ENCODE data around the gene ADGRL1. TPM values are rescaled to one million over a fixed set of nuclear protein-coding genes. Genes with fewer than 3 reads are reported as not detected.
"Not testable (repeated sequence)": the region's sequence is repeated elsewhere in the genome, so short reads cannot be mapped to it uniquely, and the experiment has no call there.

Gene ADGRL1
- total RNA-seq, 5 donors from 2014 or later (not counting 1 experiment from before 2014, with no cell fraction given): 19.9 to 31.2 (median 28.0) TPM

- not testable (repeated sequence) for H3K36me3 ChIP-seq (ENCODE audit: control insufficient read depth in 2 of 2, extremely low read depth in 1 of 2, insufficient read depth in 1 of 2, low read length in 1 of 2); H3K9me3 ChIP-seq; H3K4me3 Mint-ChIP-seq; H3K27me3 Mint-ChIP-seq; H3K4me1 ChIP-seq (ENCODE audit: control insufficient read depth in 1 of 2, extremely low read depth in 1 of 2, insufficient read depth in 2 of 2, low read length in 2 of 2); DNase-seq; H3K27ac ChIP-seq (ENCODE audit: low read length); H3K27ac Mint-ChIP-seq; H3K27me3 ChIP-seq (replicated peaks in 1 of 2; ENCODE audit: control insufficient read depth in 2 of 2, extremely low read depth in 1 of 2, insufficient read depth in 2 of 2, low read length in 1 of 2); H3K9me3 Mint-ChIP-seq; ATAC-seq (replicated peaks in 1 of 4); H3K36me3 Mint-ChIP-seq; H3K4me3 ChIP-seq (ENCODE audit: control insufficient read depth in 1 of 2, extremely low read depth in 1 of 2, low read length in 1 of 2)
- peaks cover 11 to 17% (median 12%) of the 10 kb centered on the region in 3 donors for H3K4me1 Mint-ChIP-seq
- ChIA-PET CTCF (interaction anchor here in 1 of 2 donors (0.5 to 0.6 kb wide), 2 partner anchors 175 to 288 kb away, joined by 5 to 6 read pairs; no protein-coding TSS in a partner anchor), POLR2A (interaction anchor here in 1 of 2 donors (0.7 kb wide), 1 partner anchor 14 kb away, joined by 8 read pairs; no protein-coding TSS in a partner anchor)
- 88% methylated on average over 6 of the region's 9 CpGs for WGBS (ENCODE audit: insufficient coverage)
These were observed 19.3 kb downstream of the ADGRL1 start for GRCh38 chr19:14186684-14187083.

- peaks cover 5 to 11% (median 9%) of the 10 kb centered on the region in 3 donors for H3K4me1 Mint-ChIP-seq
- H3K27me3 Mint-ChIP-seq; ATAC-seq (replicated peaks in 1 of 4); CTCF ChIA-PET; H3K4me3 ChIP-seq (ENCODE audit: control insufficient read depth in 1 of 2, extremely low read depth in 1 of 2, low read length in 1 of 2); H3K27ac Mint-ChIP-seq; DNase-seq; H3K27me3 ChIP-seq (replicated peaks in 1 of 2; ENCODE audit: control insufficient read depth in 2 of 2, extremely low read depth in 1 of 2, insufficient read depth in 2 of 2, low read length in 1 of 2); H3K36me3 ChIP-seq (ENCODE audit: control insufficient read depth in 2 of 2, extremely low read depth in 1 of 2, insufficient read depth in 1 of 2, low read length in 1 of 2); H3K4me1 ChIP-seq (ENCODE audit: control insufficient read depth in 1 of 2, extremely low read depth in 1 of 2, insufficient read depth in 2 of 2, low read length in 2 of 2); H3K4me3 Mint-ChIP-seq; POLR2A ChIA-PET; H3K9me3 Mint-ChIP-seq; H3K27ac ChIP-seq (ENCODE audit: low read length); H3K36me3 Mint-ChIP-seq; H3K9me3 ChIP-seq: not testable (repeated sequence)
- WGBS (ENCODE audit: insufficient coverage): no CpG with 5 or more reads among the region's 1 CpG
These were observed 20.3 kb downstream of the ADGRL1 start for GRCh38 chr19:14185691-14186090.

GRCh38 chr19:14185158-14185557, 20.8 kb downstream of the ADGRL1 start:
- H3K27ac Mint-ChIP-seq: peak overlapping the region in 1 of 2 donors; percentile 31

GRCh38 chr19:14183741-14184350, 22.1 kb downstream of the ADGRL1 start:
- ChIA-PET CTCF (interaction anchor here (0.6 to 0.7 kb wide), 2 partner anchors 125 to 267 kb away, joined by 3 to 5 read pairs; no protein-coding TSS in a partner anchor), POLR2A (interaction anchor here in 1 of 2 donors (0.6 kb wide), 1 partner anchor 9 kb away, joined by 4 read pairs; no protein-coding TSS in a partner anchor)
- Histone ChIP-seq H3K36me3 (ENCODE audit: control insufficient read depth in 2 of 2, extremely low read depth in 1 of 2, insufficient read depth in 1 of 2, low read length in 1 of 2) (peaks cover 0 to 7% of the 10 kb centered on the region in 2 donors), H3K27me3 (replicated peaks in 1 of 2; ENCODE audit: control insufficient read depth in 2 of 2, extremely low read depth in 1 of 2, insufficient read depth in 2 of 2, low read length in 1 of 2) (no peaks in the 10 kb centered on the region), H3K27ac (ENCODE audit: low read length) (no peak overlapping the region), H3K9me3 (no peaks in the 10 kb centered on the region), H3K4me3 (ENCODE audit: control insufficient read depth in 1 of 2, extremely low read depth in 1 of 2, low read length in 1 of 2) (no peak overlapping the region), H3K4me1 (ENCODE audit: control insufficient read depth in 1 of 2, extremely low read depth in 1 of 2, insufficient read depth in 2 of 2, low read length in 2 of 2) (no peaks in the 10 kb centered on the region)
- no peak overlapping the region for H3K27ac Mint-ChIP-seq
- H3K27me3 Mint-ChIP-seq: no peaks in the 10 kb centered on the region
- ATAC-seq (replicated peaks in 1 of 4) (no peak), DNase-seq (no peak)
- H3K9me3 Mint-ChIP-seq: no peaks in the 10 kb centered on the region
- no peak overlapping the region for H3K4me3 Mint-ChIP-seq
- H3K36me3 Mint-ChIP-seq: no peaks in the 10 kb centered on the region
- peaks cover 0 to 9% (median 4%) of the 10 kb centered on the region in 3 donors for H3K4me1 Mint-ChIP-seq
- 87% methylated on average over 6 of the region's 14 CpGs for WGBS (ENCODE audit: insufficient coverage)

More at GRCh38 chr19:14185158-14185557, 20.8 kb downstream of the ADGRL1 start:
- Histone ChIP-seq H3K4me3 (ENCODE audit: control insufficient read depth in 1 of 2, extremely low read depth in 1 of 2, low read length in 1 of 2) (no peak overlapping the region), H3K9me3 (no peaks in the 10 kb centered on the region), H3K4me1 (ENCODE audit: control insufficient read depth in 1 of 2, extremely low read depth in 1 of 2, insufficient read depth in 2 of 2, low read length in 2 of 2) (peaks cover 0 to 3% of the 10 kb centered on the region in 2 experiments), H3K27me3 (replicated peaks in 1 of 2; ENCODE audit: control insufficient read depth in 2 of 2, extremely low read depth in 1 of 2, insufficient read depth in 2 of 2, low read length in 1 of 2) (no peaks in the 10 kb centered on the region), H3K27ac (ENCODE audit: low read length) (no peak overlapping the region), H3K36me3 (ENCODE audit: control insufficient read depth in 2 of 2, extremely low read depth in 1 of 2, insufficient read depth in 1 of 2, low read length in 1 of 2) (peaks cover 0 to 7% of the 10 kb centered on the region in 2 donors)
- no peaks in the 10 kb centered on the region for H3K9me3 Mint-ChIP-seq
- peaks cover under 1 to 11% (median 4%) of the 10 kb centered on the region in 3 donors for H3K4me1 Mint-ChIP-seq
- H3K27me3 Mint-ChIP-seq: no peaks in the 10 kb centered on the region
- no peak overlapping the region for H3K4me3 Mint-ChIP-seq
- no peak for ATAC-seq (replicated peaks in 1 of 4)
- no peaks in the 10 kb centered on the region for H3K36me3 Mint-ChIP-seq
- POLR2A ChIA-PET: no interaction called here
- CTCF ChIA-PET: no interaction called here
- 97% methylated on average over 4 of the region's 5 CpGs for whole genome bisulfite sequencing (ENCODE audit: insufficient coverage)
- DNase-seq: no peak

- ChIA-PET POLR2A (no interaction called here), CTCF (interaction anchor here in 1 of 2 donors (0.5 kb wide), 1 partner anchor 111 kb away, joined by 6 read pairs; no protein-coding TSS in a partner anchor)
- no peaks in the 10 kb centered on the region for H3K27me3 ChIP-seq (replicated peaks in 1 of 2; ENCODE audit: control insufficient read depth in 2 of 2, extremely low read depth in 1 of 2, insufficient read depth in 2 of 2, low read length in 1 of 2)
- no peaks in the 10 kb centered on the region for H3K9me3 ChIP-seq
- peaks cover 0 to 6% (median 4%) of the 10 kb centered on the region in 3 donors for H3K4me1 Mint-ChIP-seq
- H3K4me3 ChIP-seq (ENCODE audit: control insufficient read depth in 1 of 2, extremely low read depth in 1 of 2, low read length in 1 of 2): no peak overlapping the region
- no peak overlapping the region for H3K4me3 Mint-ChIP-seq
- H3K27me3 Mint-ChIP-seq: no peaks in the 10 kb centered on the region
- no peak overlapping the region for H3K27ac ChIP-seq (ENCODE audit: low read length)
- DNase-seq: no peak
- no peak overlapping the region for H3K27ac Mint-ChIP-seq
- no peaks in the 10 kb centered on the region for H3K9me3 Mint-ChIP-seq
- H3K4me1 ChIP-seq (ENCODE audit: control insufficient read depth in 1 of 2, extremely low read depth in 1 of 2, insufficient read depth in 2 of 2, low read length in 2 of 2): no peaks in the 10 kb centered on the region
- 87% methylated on average over 3 of the region's 8 CpGs for WGBS (ENCODE audit: insufficient coverage)
- H3K36me3 Mint-ChIP-seq: no peaks in the 10 kb centered on the region
- no peak for ATAC-seq (replicated peaks in 1 of 4)
- peaks cover 0 to 9% of the 10 kb centered on the region in 2 donors for H3K36me3 ChIP-seq (ENCODE audit: control insufficient read depth in 2 of 2, extremely low read depth in 1 of 2, insufficient read depth in 1 of 2, low read length in 1 of 2)
These were observed 23.5 kb downstream of the ADGRL1 start for GRCh38 chr19:14182476-14182875.

- 100% methylated on average over 3 of the region's 6 CpGs for WGBS (ENCODE audit: insufficient coverage)
- no peaks in the 10 kb centered on the region for H3K27me3 Mint-ChIP-seq
- Histone ChIP-seq H3K9me3 (no peaks in the 10 kb centered on the region), H3K27me3 (replicated peaks in 1 of 2; ENCODE audit: control insufficient read depth in 2 of 2, extremely low read depth in 1 of 2, insufficient read depth in 2 of 2, low read length in 1 of 2) (no peaks in the 10 kb centered on the region), H3K36me3 (ENCODE audit: control insufficient read depth in 2 of 2, extremely low read depth in 1 of 2, insufficient read depth in 1 of 2, low read length in 1 of 2) (peaks cover 0 to 14% of the 10 kb centered on the region in 2 donors), H3K4me1 (ENCODE audit: control insufficient read depth in 1 of 2, extremely low read depth in 1 of 2, insufficient read depth in 2 of 2, low read length in 2 of 2) (no peaks in the 10 kb centered on the region), H3K27ac (ENCODE audit: low read length) (no peak overlapping the region), H3K4me3 (ENCODE audit: control insufficient read depth in 1 of 2, extremely low read depth in 1 of 2, low read length in 1 of 2) (no peak overlapping the region)
- DNase-seq (no peak), ATAC-seq (replicated peaks in 1 of 4) (no peak)
- peaks cover 5% of the 10 kb centered on the region for H3K36me3 Mint-ChIP-seq
- POLR2A ChIA-PET: no interaction called here
- H3K9me3 Mint-ChIP-seq: no peaks in the 10 kb centered on the region
- peaks cover 0 to 6% (median 4%) of the 10 kb centered on the region in 3 donors for H3K4me1 Mint-ChIP-seq
- CTCF ChIA-PET: no interaction called here
- H3K27ac Mint-ChIP-seq: no peak overlapping the region
- no peak overlapping the region for H3K4me3 Mint-ChIP-seq
These were observed 24.1 kb downstream of the ADGRL1 start for GRCh38 chr19:14181906-14182305.

All from T-cell (primary cell).